Karpas-422 (cell line): ENCODE measurements around the gene VPS52. TPM values are rescaled to one million over a fixed set of nuclear protein-coding genes. Genes with fewer than 3 reads are reported as not detected.

Source experiments
- DNase-seq: peaks from one replicate; pipeline ENCODE4 v3.0.0-alpha.2; 2015
- H2AFZ ChIP-seq: fragments of 200-600 bp; sonication (generic); 2 replicates; pipeline ENCODE4 v1.6.1; 2014; ENCODE audit warnings: antibody characterized with exemption, low read length, mixed read lengths
- H3K27ac ChIP-seq: fragments of 200-600 bp; sonication (generic); 2 replicates; pipeline ENCODE4 v1.5.1; 2014; ENCODE audit warnings: mild to moderate bottlenecking, low read length, moderate library complexity
- H3K27me3 ChIP-seq: fragments of 200-600 bp; sonication (generic); 2 replicates; pipeline ENCODE4 v1.6.1; 2014; ENCODE audit warnings: low read length, mixed read lengths
- H3K36me3 ChIP-seq: fragments of 200-600 bp; sonication (generic); 2 replicates; pipeline ENCODE4 v1.6.1; 2014; ENCODE audit warnings: low read length, mixed read lengths; ENCODE audit not compliant: insufficient read depth
- H3K4me1 ChIP-seq: fragments of 200-600 bp; sonication (generic); 2 replicates; pipeline ENCODE4 v1.6.1; 2014; ENCODE audit warnings: mild to moderate bottlenecking, low read length, mixed read lengths
- H3K4me2 ChIP-seq: fragments of 200-600 bp; sonication (generic); 2 replicates; pipeline ENCODE4 v1.6.1; 2014; ENCODE audit warnings: low read length, low read depth, mild to moderate bottlenecking; ENCODE audit not compliant: poor library complexity, severe bottlenecking
- H3K4me3 ChIP-seq: fragments of 200-600 bp; sonication (generic); 2 replicates; pipeline ENCODE4 v1.5.1; 2014; ENCODE audit warnings: mild to moderate bottlenecking, antibody characterized with exemption, low read length, mixed read lengths
- H3K79me2 ChIP-seq: fragments of 200-600 bp; sonication (generic); 2 replicates; pipeline ENCODE4 v1.6.1; 2014; ENCODE audit warnings: mild to moderate bottlenecking, low read length, mixed read lengths
- H3K9ac ChIP-seq: fragments of 200-600 bp; sonication (generic); 2 replicates; pipeline ENCODE4 v1.6.0; 2014; ENCODE audit warnings: low read length
- H3K9me2 ChIP-seq: fragments of 200-600 bp; sonication (generic), shearing (Covaris generic); replicated peaks from 2 replicates; pipeline ENCODE4 v1.6.0; 2014; ENCODE audit warnings: mild to moderate bottlenecking, low read length, moderate library complexity; ENCODE audit not compliant: insufficient read depth
- H3K9me3 ChIP-seq: fragments of 300-700, 200-600 bp; sonication (generic); 2 replicates; pipeline ENCODE4 v1.6.1; 2014; ENCODE audit warnings: low read length, mixed read lengths
- H4K20me1 ChIP-seq: fragments of 200-600 bp; sonication (generic); 2 replicates; pipeline ENCODE4 v1.6.1; 2014; ENCODE audit warnings: mild to moderate bottlenecking, antibody characterized with exemption, low read length, low read depth; ENCODE audit not compliant: insufficient read depth
- total RNA-seq: library from RNA; depleted of rRNA; stranded (reverse); fragments of >200 nt; shearing (Covaris generic); gene quantifications from 2 replicates; pipeline ENCODE4 v1.2.3, GENCODE V29; 2014; ENCODE audit warnings: low replicate concordance

VPS52 gene
- total RNA-seq, 1 experiment from 2014 or later: 76.5 TPM

GRCh38 chr6:33217681-33218080 is 54.0 kb downstream of the VPS52 start:
- Histone ChIP-seq H3K9me2 (no peaks in the 10 kb centered on the region), H4K20me1 (no peaks in the 10 kb centered on the region), H3K9ac (no peak overlapping the region), H3K4me1 (no peaks in the 10 kb centered on the region), H3K27ac (no peak overlapping the region), H2AFZ (no peak overlapping the region), H3K79me2 (no peaks in the 10 kb centered on the region), H3K9me3 (no peaks in the 10 kb centered on the region), H3K36me3 (no peaks in the 10 kb centered on the region), H3K27me3 (no peaks in the 10 kb centered on the region), H3K4me3 (no peak overlapping the region), H3K4me2 (no peak overlapping the region)
- no peak for DNase-seq

GRCh38 chr6:33217246-33217645 is 54.4 kb downstream of the VPS52 start:
- H3K9me3 ChIP-seq: no peaks in the 10 kb centered on the region
- no peak overlapping the region for H2AFZ ChIP-seq
- no peak overlapping the region for H3K27ac ChIP-seq
- no peaks in the 10 kb centered on the region for H3K27me3 ChIP-seq
- H3K9ac ChIP-seq: no peak overlapping the region
- H3K4me3 ChIP-seq: no peak overlapping the region
- no peaks in the 10 kb centered on the region for H3K4me1 ChIP-seq
- no peaks in the 10 kb centered on the region for H3K79me2 ChIP-seq
- H3K4me2 ChIP-seq: no peak overlapping the region
- H4K20me1 ChIP-seq: no peaks in the 10 kb centered on the region
- H3K9me2 ChIP-seq: no peaks in the 10 kb centered on the region
- no peaks in the 10 kb centered on the region for H3K36me3 ChIP-seq
- DNase-seq: no peak

GRCh38 chr6:33216117-33216649 is 55.5 kb downstream of the VPS52 start:
- Histone ChIP-seq H3K27me3 (no peaks in the 10 kb centered on the region), H3K36me3 (no peaks in the 10 kb centered on the region), H3K9ac (no peak overlapping the region), H3K79me2 (no peaks in the 10 kb centered on the region), H2AFZ (no peak overlapping the region), H3K27ac (no peak overlapping the region), H3K9me3 (no peaks in the 10 kb centered on the region), H3K4me2 (no peak overlapping the region), H3K4me3 (no peak overlapping the region), H3K4me1 (no peaks in the 10 kb centered on the region), H3K9me2 (no peaks in the 10 kb centered on the region), H4K20me1 (no peaks in the 10 kb centered on the region)
- no peak for DNase-seq

- no peaks in the 10 kb centered on the region for H3K27me3 ChIP-seq
- H3K79me2 ChIP-seq: no peaks in the 10 kb centered on the region
- no peak overlapping the region for H3K9ac ChIP-seq
- H2AFZ ChIP-seq: no peak overlapping the region
- H3K36me3 ChIP-seq: no peaks in the 10 kb centered on the region
- no peaks in the 10 kb centered on the region for H3K9me3 ChIP-seq
- no peak overlapping the region for H3K27ac ChIP-seq
- DNase-seq: no peak
- H3K4me3 ChIP-seq: no peak overlapping the region
- no peak overlapping the region for H3K4me2 ChIP-seq
- no peaks in the 10 kb centered on the region for H4K20me1 ChIP-seq
- H3K4me1 ChIP-seq: no peaks in the 10 kb centered on the region
- H3K9me2 ChIP-seq: no peaks in the 10 kb centered on the region
Measured at GRCh38 chr6:33215271-33216116, 56.2 kb downstream of the VPS52 start.

GRCh38 chr6:33213989-33214335 is 57.7 kb downstream of the VPS52 start:
- Histone ChIP-seq H3K79me2 (peaks cover 6% of the 10 kb centered on the region; the same call in 1 of the 2 replicates), H3K27ac (no peak overlapping the region), H3K36me3 (0 out of 2 replicates have a peak, but pooled peaks cover 7% of the 10 kb centered on the region), H3K9ac (no peak overlapping the region), H3K9me3 (no peaks in the 10 kb centered on the region), H4K20me1 (no peaks in the 10 kb centered on the region), H3K4me2 (no peak overlapping the region), H3K4me1 (peaks cover 6% of the 10 kb centered on the region), H3K27me3 (no peaks in the 10 kb centered on the region), H3K4me3 (no peak overlapping the region), H3K9me2 (no peaks in the 10 kb centered on the region), H2AFZ (no peak overlapping the region)
- DNase-seq: no peak

GRCh38 chr6:33213166-33213988 is 58.3 kb downstream of the VPS52 start:
- Histone ChIP-seq H3K4me1 (peaks cover 9% of the 10 kb centered on the region), H3K36me3 (0 out of 2 replicates have a peak, but pooled peaks cover 7% of the 10 kb centered on the region), H3K4me3 (no peak overlapping the region), H3K79me2 (peaks cover 6% of the 10 kb centered on the region; the same call in 1 of the 2 replicates), H3K27ac (no peak overlapping the region), H3K9me3 (no peaks in the 10 kb centered on the region), H4K20me1 (no peaks in the 10 kb centered on the region), H3K9ac (no peak overlapping the region), H3K9me2 (no peaks in the 10 kb centered on the region), H3K27me3 (no peaks in the 10 kb centered on the region), H3K4me2 (no peak overlapping the region), H2AFZ (no peak overlapping the region)
- DNase-seq: no peak

GRCh38 chr6:33212857-33213165 is 58.9 kb downstream of the VPS52 start:
- Histone ChIP-seq H3K79me2 (peaks cover 6% of the 10 kb centered on the region; the same call in 1 of the 2 replicates), H3K9ac (no peak overlapping the region), H3K4me2 (no peak overlapping the region), H3K27ac (no peak overlapping the region), H3K36me3 (0 out of 2 replicates have a peak, but pooled peaks cover 7% of the 10 kb centered on the region), H3K9me2 (no peaks in the 10 kb centered on the region), H3K4me3 (no peak overlapping the region), H3K27me3 (no peaks in the 10 kb centered on the region), H3K4me1 (peaks cover 11% of the 10 kb centered on the region), H4K20me1 (no peaks in the 10 kb centered on the region), H3K9me3 (no peaks in the 10 kb centered on the region), H2AFZ (no peak overlapping the region)
- no peak for DNase-seq
